ENCODE results near the gene GALM.
A peak's percentile ranks its signal among the peaks of the same experiment; 100 is the strongest.
"Not testable (repeated sequence)": the region's sequence is repeated elsewhere in the genome, so short reads cannot be mapped to it uniquely, and the experiment has no call there.

The GALM gene

GRCh38 chr2:38665854-38666555 lies at the start of gene GALM:
TSS of gene GALM (plus strand) at chr2:38666114. CDS start at chr2:38666162, 48 bp downstream.
- peak; percentile 38 for DNase-seq

- no peak for DNase-seq
Observed at GRCh38 chr2:38617301-38617700, 48.6 kb upstream of the GALM start.

DNA sequence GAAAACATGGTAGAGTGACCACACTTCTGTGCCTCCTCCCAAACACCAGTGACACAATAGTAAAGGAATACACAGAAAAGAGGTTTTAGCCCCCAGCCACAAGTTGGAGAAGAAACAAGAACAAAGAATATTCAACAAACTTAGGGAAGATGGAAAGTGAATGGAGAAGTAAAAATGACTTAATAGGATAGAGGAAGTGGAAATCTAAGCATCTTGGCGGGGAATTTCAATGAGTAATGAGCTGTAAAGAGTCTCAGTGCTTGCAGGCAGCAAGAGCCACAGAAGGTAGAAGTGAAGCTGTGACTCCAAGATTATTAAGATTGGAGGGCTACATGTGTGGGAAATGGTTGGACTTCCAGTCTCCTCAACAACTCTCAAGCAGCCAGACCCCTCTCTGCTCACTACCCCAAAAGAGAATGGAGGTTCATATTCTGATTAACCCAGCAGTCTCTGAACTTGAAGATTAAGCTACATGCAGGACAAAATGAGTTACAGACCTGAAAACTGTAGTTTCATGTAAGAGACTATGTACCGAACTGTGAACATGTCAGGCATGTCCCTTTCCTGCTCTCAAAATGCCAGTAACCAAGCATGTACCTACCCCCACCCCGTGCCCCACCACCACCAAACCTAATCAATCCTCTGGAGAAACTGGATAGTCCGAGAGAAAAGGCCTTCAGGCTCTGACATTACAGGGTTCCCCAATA lies 46.3 kb upstream of the GALM start:
- DNase-seq = no peak

DNA sequence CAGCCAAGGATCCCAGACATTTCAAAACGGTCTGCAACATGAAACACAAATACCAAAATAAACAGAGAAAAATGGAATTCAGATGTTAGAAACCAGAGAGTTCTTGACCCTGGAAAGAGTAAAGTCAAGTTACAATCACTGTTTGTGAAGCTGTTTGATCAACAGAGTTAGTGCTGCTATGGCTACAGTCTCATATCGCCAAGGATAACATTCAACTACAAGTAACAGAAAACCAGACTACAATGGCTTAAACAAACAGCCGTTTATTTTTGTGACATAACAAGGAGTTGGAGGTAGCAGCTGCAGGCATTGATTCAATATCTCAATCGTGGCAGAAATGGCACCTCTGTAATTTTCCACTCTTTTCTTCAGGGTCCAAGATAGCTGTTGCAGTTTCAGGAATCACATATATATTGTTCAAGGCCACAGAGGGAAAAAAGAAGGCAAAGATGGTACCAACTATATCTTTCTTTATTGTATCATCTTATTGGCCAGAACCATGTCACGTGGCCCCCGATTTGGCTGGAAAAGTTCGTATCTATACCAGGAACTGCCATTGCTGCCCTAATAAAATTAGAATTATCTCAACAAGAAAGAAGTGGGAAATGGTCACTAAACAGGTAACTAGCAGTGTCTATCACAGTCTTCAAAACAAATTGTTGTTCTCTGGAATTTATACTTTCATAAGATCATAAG lies 45.5 kb upstream of the GALM start:
- DNase-seq = no peak

DNA sequence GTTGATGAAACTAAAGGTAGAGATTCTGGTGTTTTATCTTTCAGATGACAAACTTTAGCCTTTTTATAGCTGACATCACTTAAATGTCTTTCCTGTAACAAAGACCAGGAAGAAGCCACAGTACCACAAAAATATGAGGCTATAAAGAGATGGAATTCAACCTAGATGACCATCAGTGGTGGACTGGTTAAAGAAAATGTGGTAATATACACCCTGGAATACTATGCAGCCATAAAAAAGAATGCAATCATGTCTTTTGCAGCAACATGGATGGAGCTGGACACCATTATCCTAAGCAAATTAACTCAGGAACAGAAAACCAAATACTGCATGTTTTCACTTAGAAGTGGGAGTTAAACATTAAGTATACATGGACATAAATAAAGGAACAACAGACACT lies 44.9 kb upstream of the GALM start:
- no peak for DNase-seq

- no peak for DNase-seq
Observed at GRCh38 chr2:38622210-38622609, 43.7 kb upstream of the GALM start.

GRCh38 chr2:38626326-38627035 lies 39.4 kb upstream of the GALM start:
- DNase-seq = no peak

DNA sequence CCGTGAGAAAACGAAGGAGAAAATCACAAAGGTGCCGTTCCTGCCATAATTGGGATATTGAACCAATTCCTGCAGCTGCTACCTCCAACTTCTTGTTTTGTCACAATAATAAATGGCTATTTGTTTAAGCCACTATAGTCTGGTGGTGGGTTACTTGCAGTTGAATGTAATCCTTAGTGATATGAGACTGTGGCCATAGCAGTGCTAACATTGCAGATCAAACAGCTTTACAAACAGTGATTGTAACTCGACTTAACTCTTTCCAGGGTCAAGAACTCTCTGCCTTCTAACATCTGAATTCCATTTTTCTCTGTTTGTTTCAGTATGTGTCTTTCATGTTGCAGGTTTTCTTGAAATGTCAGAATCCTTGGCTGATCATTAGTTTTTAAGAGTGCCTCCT lies 38.5 kb upstream of the GALM start:
- DNase-seq = no peak

- DNase-seq = no peak
Observed at GRCh38 chr2:38629684-38630083, 36.2 kb upstream of the GALM start.

DNA sequence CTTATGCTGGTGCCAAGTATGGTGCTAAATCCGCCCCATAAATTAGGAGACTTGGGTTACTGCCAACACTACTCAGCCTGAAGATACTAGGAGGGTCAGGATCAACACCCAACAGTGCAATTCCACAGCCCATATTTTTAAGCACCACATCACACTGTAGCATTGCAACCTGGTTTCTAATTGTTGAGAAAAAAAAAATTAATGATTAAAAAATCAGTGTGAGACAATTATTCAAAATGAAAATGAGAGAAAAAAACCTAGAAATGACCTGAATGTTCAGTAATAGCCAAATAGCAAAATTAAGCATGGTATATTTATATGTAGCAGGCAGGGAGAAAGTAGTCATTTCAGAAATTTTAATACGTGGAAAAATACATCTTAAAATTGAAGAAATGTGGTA lies 33.9 kb upstream of the GALM start:
- no peak for DNase-seq

GRCh38 chr2:38632980-38633379 lies 32.9 kb upstream of the GALM start:
- DNase-seq = no peak

DNA sequence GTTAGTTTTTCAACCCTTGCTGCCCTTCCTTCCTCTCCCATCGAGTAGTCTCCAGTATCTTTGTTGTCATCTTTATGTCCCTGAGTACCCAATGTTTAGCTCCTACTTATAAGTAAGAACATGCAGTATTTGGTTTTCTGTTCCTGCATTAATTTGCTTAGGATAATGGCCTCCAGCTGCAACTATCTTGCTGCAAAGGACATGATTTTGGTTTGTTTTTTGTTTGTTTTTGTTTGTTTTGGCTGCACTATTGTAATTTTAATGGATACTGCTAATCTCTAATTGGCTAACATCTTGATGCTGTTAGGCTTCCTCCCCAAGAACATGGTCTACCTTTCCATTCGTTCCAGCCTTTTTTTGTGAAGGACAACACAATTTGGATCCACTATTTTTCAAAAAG lies 32.0 kb upstream of the GALM start:
- no peak for DNase-seq

DNA sequence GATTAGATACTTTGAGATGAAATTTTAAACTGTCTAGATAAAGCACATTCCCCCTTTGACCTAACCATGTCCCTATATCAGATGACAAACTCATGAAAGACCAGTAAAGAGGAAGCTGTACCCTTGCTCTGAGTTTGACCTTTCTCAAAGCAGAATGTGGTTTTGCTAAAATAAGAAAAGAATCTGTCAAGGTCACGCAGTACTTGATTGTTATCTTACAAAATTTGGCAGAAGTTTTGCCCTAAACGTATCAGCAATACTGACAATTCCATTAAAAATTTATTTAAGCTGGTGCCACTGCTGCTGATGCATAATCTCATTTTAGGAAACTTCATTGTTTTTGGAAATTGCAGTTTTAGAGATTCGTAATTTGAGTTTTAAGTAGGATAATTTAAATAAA lies 31.2 kb upstream of the GALM start:
- no peak for DNase-seq

DNA sequence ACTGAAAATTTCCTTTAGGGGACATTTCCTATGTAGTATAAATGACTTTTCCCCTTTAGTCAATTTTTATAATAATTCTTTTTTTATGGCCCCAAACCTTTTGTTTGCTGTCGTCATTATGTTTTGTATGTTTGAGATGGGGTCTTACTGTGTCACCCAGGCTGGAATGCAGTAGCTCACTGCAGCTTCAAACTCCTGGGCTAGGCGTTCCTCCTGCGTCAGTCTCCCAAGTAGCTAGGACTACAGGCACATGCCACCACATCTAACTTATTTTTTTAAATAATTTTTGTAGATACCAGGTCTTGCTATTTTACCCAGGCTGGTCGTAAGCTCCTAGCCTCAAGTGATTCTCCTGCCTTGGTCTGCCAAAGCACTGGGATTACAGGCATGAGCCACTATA lies 30.8 kb upstream of the GALM start:
- no peak for DNase-seq

DNA sequence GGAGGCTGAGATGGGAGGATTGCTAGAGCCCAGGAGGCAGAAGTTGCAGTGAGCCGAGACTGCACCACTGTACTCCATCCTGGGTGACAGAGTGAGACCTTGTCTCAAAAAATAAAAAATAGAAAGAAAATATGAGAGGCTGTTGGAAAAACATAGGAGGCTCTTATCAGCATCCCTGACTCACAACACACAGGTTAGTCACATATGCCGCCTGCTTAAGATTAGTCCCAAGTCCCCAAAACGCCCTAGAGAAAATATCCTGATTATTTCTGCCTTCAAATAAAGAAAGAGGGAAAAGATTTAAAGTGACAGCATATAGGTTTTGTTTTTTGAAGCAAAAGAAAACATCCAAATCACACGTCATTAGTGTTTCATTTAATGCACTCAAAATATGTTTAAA lies 29.8 kb upstream of the GALM start:
- DNase-seq = no peak

DNA sequence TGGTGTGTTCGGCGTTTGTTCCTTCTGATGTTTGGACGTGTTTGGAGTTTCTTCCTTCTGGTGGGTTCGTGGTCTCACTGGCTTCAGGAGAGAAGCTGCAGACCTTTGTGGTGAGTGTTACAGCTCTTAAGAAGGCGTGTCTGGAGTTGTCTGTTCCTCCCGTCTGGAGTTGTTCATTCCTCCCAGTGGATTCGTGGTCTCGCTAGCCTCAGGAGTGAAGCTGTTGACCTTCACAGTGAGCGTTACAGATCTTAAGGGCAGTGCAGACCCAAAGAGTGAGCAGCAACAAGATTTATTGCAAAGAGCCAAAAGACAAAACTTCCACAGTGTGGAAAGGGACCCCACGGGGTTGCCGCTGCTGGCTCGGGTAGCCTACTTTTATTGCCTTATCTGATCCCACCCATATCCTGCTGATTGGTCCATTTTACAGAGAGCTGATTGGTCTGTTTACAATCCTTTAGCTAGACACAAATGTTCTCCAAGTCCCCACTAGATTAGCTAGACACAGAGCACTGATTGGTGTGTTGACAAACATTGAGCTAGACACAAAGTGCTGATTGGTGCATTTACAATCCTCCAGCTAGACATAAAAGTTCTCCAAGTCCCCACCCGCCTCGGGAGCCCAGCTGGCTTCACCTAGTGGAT lies 23.4 kb upstream of the GALM start:
- not testable (repeated sequence) for DNase-seq

- DNase-seq = no peak
Observed at GRCh38 chr2:38643021-38643671, 22.8 kb upstream of the GALM start.

GRCh38 chr2:38643683-38644511 lies 22.0 kb upstream of the GALM start:
- not testable (repeated sequence) for DNase-seq

- DNase-seq = no peak
Observed at GRCh38 chr2:38648107-38648761, 17.7 kb upstream of the GALM start.

DNA sequence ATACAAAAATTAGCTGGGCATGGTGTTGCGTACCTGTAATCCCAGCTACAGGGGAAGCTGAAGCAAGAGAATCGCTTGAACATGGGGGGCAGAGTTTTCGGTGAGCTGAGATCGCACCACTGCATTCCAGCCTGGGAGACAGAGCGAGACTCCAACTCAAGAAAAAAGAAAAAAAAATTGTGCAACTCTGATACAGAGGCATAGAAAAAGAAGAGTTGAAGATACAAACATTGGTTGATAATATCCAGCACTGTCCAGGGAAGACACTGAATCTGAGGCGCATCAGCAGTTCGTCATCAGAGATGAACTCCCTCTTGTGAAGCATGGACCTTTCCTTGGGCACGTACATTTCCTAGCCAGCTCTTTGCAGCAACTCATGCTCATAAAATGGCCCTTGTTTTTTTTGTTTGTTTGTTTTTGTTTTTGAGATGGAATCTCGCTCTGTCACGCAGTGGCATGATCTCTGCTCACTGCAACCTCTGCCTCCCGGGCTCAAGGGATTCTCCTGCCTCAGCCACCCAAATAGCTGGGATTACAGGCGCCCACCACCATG lies 16.7 kb upstream of the GALM start:
- DNase-seq = no peak

DNA sequence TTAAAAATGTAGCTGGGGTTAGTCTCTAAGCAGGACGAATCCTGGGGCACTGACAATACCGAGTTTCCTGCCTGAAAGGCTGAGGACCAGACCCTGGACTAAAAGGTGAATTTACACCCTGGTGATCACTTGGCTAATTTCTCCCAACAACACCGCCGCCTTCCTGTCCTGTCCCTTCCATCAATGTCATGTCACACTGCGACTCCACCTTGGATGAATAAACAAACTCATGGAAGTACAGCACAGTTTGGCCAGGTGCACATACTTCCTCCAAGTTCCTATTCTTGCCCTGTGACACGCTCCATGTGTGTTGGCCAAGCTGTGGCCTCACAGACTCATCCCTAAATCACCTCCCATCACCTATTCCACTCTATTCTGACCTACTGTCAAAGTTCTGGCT lies 15.9 kb upstream of the GALM start:
- no peak for DNase-seq

Data from DMS79 treated with DMSO at 0.1 percent for 48 hours (cell line).